Activated B cell treated with CpG ODN at 0.5 μM for 24 hours (primary cell): Measurements from ENCODE around the gene MACROD2. TPM values are rescaled to one million over a fixed set of nuclear protein-coding genes. Genes with fewer than 3 reads are reported as not detected.

Experiments
- ATAC-seq: fragments of 200-7000 bp; cut with Tn5 transposase; one replicate; pipeline ENCODE4 v1.10.0; 2021; ENCODE audit warnings: low read depth, mild to moderate bottlenecking, moderate library complexity
- CTCF ChIA-PET: fragments of 350-600 bp; sonication (Branson Sonifier 250); formaldehyde crosslinking; loops from one replicate; lab custom pipeline; 2021; ENCODE audit warnings: antibody characterized with exemption; lab: Charles Lee
- POLR2A ChIA-PET: fragments of 350-600 bp; sonication (Branson Sonifier 250); formaldehyde crosslinking; loops from one replicate; lab custom pipeline; 2021; ENCODE audit warnings: antibody characterized with exemption; lab: Charles Lee
- DNase-seq: peaks from one replicate; pipeline ENCODE4 v3.0.0; 2022
- H3K27ac Mint-ChIP-seq: one replicate; pipeline ENCODE4 v1.8.0; 2020; ENCODE audit warnings: mixed read lengths
- H3K27me3 Mint-ChIP-seq: one replicate; pipeline ENCODE4 v1.8.0; 2021; ENCODE audit warnings: mixed read lengths
- H3K36me3 Mint-ChIP-seq: one replicate; pipeline ENCODE4 v1.8.0; 2021; ENCODE audit warnings: low read depth, mixed read lengths
- H3K4me1 Mint-ChIP-seq: one replicate; pipeline ENCODE4 v1.8.0; 2021; ENCODE audit warnings: mixed read lengths
- H3K4me3 Mint-ChIP-seq: one replicate; pipeline ENCODE4 v1.8.0; 2020; ENCODE audit warnings: mild to moderate bottlenecking, mixed read lengths
- H3K9me3 Mint-ChIP-seq: one replicate; pipeline ENCODE4 v1.8.0; 2020; ENCODE audit warnings: mixed read lengths
- intact Hi-C: fragments of 100-400 bp; cut with micrococcal nuclease; formaldehyde crosslinking; loops from one replicate; pipeline ENCODE4 v1.15.1; 2024
- total RNA-seq: library from RNA; stranded (reverse); gene quantifications from 2 replicates; pipeline ENCODE4 v1.2.3, GENCODE V29; 2022
- TF ChIP-seq, protein P1 (sequence below): fragments of 200-600 bp; IDR thresholded peaks from one replicate; pipeline ENCODE4 v1.8.0; 2022; ENCODE audit warnings: antibody characterized with exemption, mild to moderate bottlenecking

Gene MACROD2
- total RNA-seq, 1 donor from 2014 or later = 55.1 TPM

DNA sequence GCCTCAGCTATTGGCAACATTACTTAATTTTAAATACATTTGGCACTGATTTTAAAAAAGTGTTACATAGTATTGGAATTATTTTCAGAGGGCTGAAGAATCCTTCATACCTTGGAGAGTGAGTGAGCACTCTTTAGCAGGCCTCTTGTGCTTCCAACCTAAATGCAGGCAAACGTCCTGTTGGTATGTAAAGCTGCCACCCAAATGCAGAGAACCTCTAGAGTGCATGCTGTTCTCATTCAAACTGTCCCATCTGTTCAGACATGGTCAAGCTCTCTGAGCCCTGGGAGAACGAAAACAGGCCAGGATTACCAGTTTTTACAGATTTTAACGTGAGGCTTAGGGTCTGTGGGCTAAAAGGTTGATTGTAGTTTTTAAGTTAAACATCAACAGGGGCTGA, 720.1 kb downstream of the MACROD2 start:
- Mint-ChIP-seq H3K27me3 (peaks cover 4% of the 10 kb centered on the region), H3K27ac (no peak overlapping the region), H3K9me3 (no peaks in the 10 kb centered on the region), H3K36me3 (no peaks in the 10 kb centered on the region), H3K4me1 (no peaks in the 10 kb centered on the region), H3K4me3 (no peak overlapping the region)
- DNase-seq (no peak), ATAC-seq (no peak)
- intact Hi-C loops = no loop called here
- ChIA-PET CTCF (no interaction called here), POLR2A (no interaction called here)
- TF ChIP-seq, protein P1, sequence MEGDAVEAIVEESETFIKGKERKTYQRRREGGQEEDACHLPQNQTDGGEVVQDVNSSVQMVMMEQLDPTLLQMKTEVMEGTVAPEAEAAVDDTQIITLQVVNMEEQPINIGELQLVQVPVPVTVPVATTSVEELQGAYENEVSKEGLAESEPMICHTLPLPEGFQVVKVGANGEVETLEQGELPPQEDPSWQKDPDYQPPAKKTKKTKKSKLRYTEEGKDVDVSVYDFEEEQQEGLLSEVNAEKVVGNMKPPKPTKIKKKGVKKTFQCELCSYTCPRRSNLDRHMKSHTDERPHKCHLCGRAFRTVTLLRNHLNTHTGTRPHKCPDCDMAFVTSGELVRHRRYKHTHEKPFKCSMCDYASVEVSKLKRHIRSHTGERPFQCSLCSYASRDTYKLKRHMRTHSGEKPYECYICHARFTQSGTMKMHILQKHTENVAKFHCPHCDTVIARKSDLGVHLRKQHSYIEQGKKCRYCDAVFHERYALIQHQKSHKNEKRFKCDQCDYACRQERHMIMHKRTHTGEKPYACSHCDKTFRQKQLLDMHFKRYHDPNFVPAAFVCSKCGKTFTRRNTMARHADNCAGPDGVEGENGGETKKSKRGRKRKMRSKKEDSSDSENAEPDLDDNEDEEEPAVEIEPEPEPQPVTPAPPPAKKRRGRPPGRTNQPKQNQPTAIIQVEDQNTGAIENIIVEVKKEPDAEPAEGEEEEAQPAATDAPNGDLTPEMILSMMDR = no peak

DNA sequence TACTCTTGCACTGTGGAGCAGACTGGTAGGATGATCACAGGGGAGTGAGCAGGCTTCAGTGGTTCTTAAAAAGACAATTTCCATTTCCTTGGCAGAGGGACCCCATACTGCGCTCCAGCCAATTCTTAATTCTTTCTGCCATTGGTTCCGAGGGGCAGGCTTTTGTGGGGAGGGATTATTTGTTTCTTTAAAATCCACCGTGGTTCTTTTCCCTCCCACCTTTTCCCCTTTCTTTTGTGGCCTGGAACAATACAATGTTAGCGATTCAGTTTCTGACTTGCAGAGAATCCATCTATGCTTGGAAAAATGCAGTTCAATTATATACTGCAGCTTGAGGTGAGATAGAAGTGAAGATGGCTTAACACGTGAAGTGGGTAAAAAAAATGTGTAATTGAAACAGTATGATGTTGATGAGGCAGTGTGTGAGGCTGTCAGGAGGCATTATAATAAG, 721.1 kb downstream of the MACROD2 start:
- TF ChIP-seq, protein P1 = no peak
- H3K4me1 Mint-ChIP-seq = no peaks in the 10 kb centered on the region
- H3K36me3 Mint-ChIP-seq = no peaks in the 10 kb centered on the region
- H3K9me3 Mint-ChIP-seq = no peaks in the 10 kb centered on the region
- CTCF ChIA-PET = no interaction called here
- peaks cover 4% of the 10 kb centered on the region for H3K27me3 Mint-ChIP-seq
- H3K4me3 Mint-ChIP-seq = no peak overlapping the region
- DNase-seq (no peak), ATAC-seq (no peak)
- H3K27ac Mint-ChIP-seq = no peak overlapping the region
- POLR2A ChIA-PET = no interaction called here
- intact Hi-C loops = no loop called here

DNA sequence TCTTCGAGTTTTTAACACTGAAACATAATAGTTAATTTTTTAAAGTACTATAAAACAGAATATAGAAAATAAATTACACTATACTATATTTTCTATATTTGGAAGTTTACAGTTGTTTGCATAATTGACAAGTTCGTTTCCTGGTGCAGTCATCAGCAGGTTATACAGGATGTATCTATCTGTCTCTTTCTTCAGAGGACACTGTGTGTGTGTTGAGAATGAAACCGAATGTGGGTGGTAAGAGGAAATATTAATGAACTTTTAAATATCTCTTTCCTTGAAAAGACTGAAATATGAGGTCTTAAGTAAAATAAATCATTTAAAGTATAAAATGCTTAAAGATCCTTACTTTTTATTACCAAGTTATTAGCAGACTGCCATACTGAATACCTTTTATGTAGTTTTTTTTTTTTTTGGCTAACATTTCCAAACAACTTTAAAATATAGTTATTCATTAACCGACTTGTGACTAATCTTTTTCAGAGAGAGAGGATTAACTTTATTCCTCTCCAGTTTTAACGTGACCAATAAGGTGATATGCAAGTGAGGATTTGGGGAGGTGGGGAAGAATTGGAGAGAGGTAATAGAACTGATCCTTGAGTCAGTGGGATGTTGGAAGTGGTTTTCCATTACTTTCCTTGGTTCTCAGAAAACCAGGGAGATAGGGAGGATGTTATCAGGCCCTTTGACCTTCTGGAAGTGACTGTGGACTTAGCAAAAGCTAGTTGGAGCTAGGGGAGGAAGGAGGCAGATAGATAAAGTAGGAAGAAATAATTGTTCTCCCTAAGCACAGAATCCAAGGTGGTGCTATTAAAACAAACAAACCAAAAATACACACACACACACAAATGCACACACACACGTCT, 722.1 kb downstream of the MACROD2 start:
- Mint-ChIP-seq H3K27me3 (peaks cover 4% of the 10 kb centered on the region), H3K27ac (no peak overlapping the region), H3K36me3 (no peaks in the 10 kb centered on the region), H3K4me1 (no peaks in the 10 kb centered on the region), H3K9me3 (no peaks in the 10 kb centered on the region), H3K4me3 (no peak overlapping the region)
- intact Hi-C loops = no loop called here
- no peak for DNase-seq
- ATAC-seq = no peak
- TF ChIP-seq, protein P1 = no peak
- ChIA-PET CTCF (no interaction called here), POLR2A (no interaction called here)

DNA sequence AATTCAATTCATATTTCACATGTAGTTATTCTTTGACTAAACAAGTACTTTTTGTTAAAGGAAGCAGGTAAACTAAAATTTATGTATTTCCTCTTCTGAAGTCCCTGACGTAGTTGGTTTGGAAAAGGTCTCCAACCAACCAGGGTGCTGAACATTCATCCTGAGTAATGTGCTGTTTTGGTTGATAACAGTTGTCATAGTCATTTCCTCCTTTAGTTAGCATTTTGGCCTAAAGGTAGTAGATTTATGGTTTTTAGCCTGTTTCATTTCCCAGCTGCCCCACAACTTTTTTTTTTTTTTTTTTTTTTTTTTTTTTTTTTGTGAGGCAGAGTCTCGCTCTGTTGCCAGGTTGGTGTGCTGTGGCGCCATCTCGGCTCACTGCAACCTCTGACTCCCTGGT, 724.9 kb downstream of the MACROD2 start:
- intact Hi-C loops = no loop called here
- no peak overlapping the region for H3K4me3 Mint-ChIP-seq
- TF ChIP-seq, protein P1 = no peak
- CTCF ChIA-PET = no interaction called here
- H3K36me3 Mint-ChIP-seq = no peaks in the 10 kb centered on the region
- H3K4me1 Mint-ChIP-seq = no peaks in the 10 kb centered on the region
- H3K27me3 Mint-ChIP-seq = peaks cover 3% of the 10 kb centered on the region
- ATAC-seq (no peak), DNase-seq (no peak)
- no peaks in the 10 kb centered on the region for H3K9me3 Mint-ChIP-seq
- POLR2A ChIA-PET = no interaction called here
- no peak overlapping the region for H3K27ac Mint-ChIP-seq

DNA sequence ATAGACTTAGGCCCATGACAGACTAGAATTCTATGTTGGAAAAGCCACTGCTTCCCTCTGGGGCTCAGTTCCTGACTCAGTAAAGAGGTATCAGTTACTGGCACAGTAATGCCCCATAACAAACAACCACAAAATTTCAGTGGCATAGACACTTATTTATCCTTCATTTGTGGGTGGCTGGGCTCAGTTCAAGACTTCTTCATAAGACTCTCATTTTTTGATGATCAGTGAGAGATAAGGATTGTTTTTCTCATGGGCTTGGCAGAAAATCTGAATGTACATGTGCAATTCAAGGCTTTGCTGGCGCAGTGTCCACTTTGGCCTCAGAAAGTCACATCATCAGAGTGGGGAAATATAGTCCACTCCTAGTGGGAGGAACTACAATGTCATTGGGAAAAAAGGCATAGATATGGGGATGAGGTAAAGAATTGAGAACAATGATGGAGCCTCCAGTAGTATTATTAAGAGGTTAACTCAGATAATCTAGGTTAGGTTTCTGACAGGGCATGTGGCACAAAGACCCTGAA, 726.7 kb downstream of the MACROD2 start:
- Mint-ChIP-seq H3K4me1 (no peaks in the 10 kb centered on the region), H3K27me3 (no peaks in the 10 kb centered on the region), H3K36me3 (no peaks in the 10 kb centered on the region), H3K4me3 (no peak overlapping the region), H3K9me3 (no peaks in the 10 kb centered on the region), H3K27ac (no peak overlapping the region)
- DNase-seq (no peak), ATAC-seq (no peak)
- ChIA-PET POLR2A (no interaction called here), CTCF (no interaction called here)
- intact Hi-C loops = no loop called here
- TF ChIP-seq, protein P1 = no peak
